ENCODE data around the gene OTOP3.
A peak's percentile ranks its signal among the peaks of the same experiment; 100 is the strongest.

The OTOP3 gene

GRCh38 chr17:74917430-74917829 is 18.3 kb upstream of the OTOP3 start:
- no peak for DNase-seq (ENCODE audit: low read depth, low spot score)

- no peak for DNase-seq (ENCODE audit: low read depth, low spot score)
These were observed 16.8 kb upstream of the OTOP3 start for GRCh38 chr17:74918906-74919305.

- DNase-seq (ENCODE audit: low read depth, low spot score), result no peak
These were observed 16.0 kb upstream of the OTOP3 start for GRCh38 chr17:74919440-74920305.

- no peak for DNase-seq (ENCODE audit: low read depth, low spot score)
These were observed 15.4 kb upstream of the OTOP3 start for GRCh38 chr17:74920306-74920620.

- DNase-seq (ENCODE audit: low read depth, low spot score), result no peak
These were observed 15.1 kb upstream of the OTOP3 start for GRCh38 chr17:74920642-74921025.

- no peak for DNase-seq (ENCODE audit: low read depth, low spot score)
These were observed 14.5 kb upstream of the OTOP3 start for GRCh38 chr17:74921026-74921681.

- DNase-seq (ENCODE audit: low read depth, low spot score), result no peak
These were observed 13.9 kb upstream of the OTOP3 start for GRCh38 chr17:74921769-74922168.

GRCh38 chr17:74922172-74922571 is 13.5 kb upstream of the OTOP3 start:
- DNase-seq (ENCODE audit: low read depth, low spot score), result no peak

GRCh38 chr17:74922694-74923537 is 12.8 kb upstream of the OTOP3 start, which contains the start of gene USH1G:
Gene USH1G (minus strand): TSS chr17:74923255. CDS start chr17:74923073, 182 bp downstream.
- DNase-seq (ENCODE audit: low read depth, low spot score), result no peak

- DNase-seq (ENCODE audit: low read depth, low spot score), result peak; percentile 43
These were observed 12.0 kb upstream of the OTOP3 start for GRCh38 chr17:74923538-74924249.

- DNase-seq (ENCODE audit: low read depth, low spot score), result no peak
These were observed 11.3 kb upstream of the OTOP3 start, which contains the start of gene OTOP2 for GRCh38 chr17:74924250-74924948. Gene OTOP2 (plus strand): TSS chr17:74924273. CDS start chr17:74924633, 360 bp downstream.

- DNase-seq (ENCODE audit: low read depth, low spot score), result no peak
These were observed 10.5 kb upstream of the OTOP3 start for GRCh38 chr17:74925242-74925641.

- DNase-seq (ENCODE audit: low read depth, low spot score), result no peak
These were observed 6.9 kb upstream of the OTOP3 start for GRCh38 chr17:74928786-74929185.

- no peak for DNase-seq (ENCODE audit: low read depth, low spot score)
These were observed 5.1 kb upstream of the OTOP3 start for GRCh38 chr17:74930535-74931036.

GRCh38 chr17:74935048-74935447 is 650 bp upstream of the OTOP3 start:
- no peak for DNase-seq (ENCODE audit: low read depth, low spot score)

GRCh38 chr17:74936470-74936799 is 737 bp downstream of the OTOP3 start:
- no peak for DNase-seq (ENCODE audit: low read depth, low spot score)

GRCh38 chr17:74937064-74938051 is 1.7 kb downstream of the OTOP3 start:
- no peak for DNase-seq (ENCODE audit: low read depth, low spot score)

- no peak for DNase-seq (ENCODE audit: low read depth, low spot score)
These were observed 2.7 kb downstream of the OTOP3 start for GRCh38 chr17:74938194-74938950.

GRCh38 chr17:74939534-74939933 is 3.8 kb downstream of the OTOP3 start:
- no peak for DNase-seq (ENCODE audit: low read depth, low spot score)
